GM18867 (cell line): ENCODE measurements around the gene NT5DC4.

Experiments
- ATAC-seq: cut with Tn5 transposase; IDR thresholded peaks from one replicate; pipeline ENCODE4 v1.9.1; 2021; ENCODE audit warnings: mild to moderate bottlenecking, moderate library complexity; ENCODE audit not compliant: unreplicated experiment

NT5DC4 gene

DNA sequence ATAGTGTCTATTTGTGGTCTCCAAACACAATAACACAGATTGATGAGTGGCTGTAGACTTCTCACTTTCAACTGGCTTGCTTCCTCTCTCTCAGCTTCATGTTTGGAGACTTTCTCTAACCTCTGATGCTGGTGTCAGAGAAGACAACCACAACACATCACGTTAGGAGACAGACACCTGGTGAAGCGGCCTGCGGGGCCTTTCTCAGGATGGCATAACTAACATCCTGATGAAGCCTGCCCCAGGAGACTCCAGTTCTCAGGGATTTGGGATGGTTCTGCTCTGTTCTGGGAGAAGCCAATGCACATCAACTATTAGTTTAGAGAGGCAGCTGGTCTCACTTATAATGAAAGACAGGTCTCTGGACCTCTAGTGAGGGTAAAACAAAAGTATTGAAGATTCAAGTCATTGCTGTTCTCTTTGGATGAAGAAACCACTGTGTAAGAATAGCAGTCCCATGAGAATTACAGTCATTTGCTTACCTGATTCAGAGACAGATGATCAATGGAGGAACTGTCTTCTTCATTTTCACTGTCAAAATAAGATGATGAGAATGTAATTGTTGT lies 61.5 kb downstream of the NT5DC4 start:
- peak; percentile 91 for ATAC-seq

DNA sequence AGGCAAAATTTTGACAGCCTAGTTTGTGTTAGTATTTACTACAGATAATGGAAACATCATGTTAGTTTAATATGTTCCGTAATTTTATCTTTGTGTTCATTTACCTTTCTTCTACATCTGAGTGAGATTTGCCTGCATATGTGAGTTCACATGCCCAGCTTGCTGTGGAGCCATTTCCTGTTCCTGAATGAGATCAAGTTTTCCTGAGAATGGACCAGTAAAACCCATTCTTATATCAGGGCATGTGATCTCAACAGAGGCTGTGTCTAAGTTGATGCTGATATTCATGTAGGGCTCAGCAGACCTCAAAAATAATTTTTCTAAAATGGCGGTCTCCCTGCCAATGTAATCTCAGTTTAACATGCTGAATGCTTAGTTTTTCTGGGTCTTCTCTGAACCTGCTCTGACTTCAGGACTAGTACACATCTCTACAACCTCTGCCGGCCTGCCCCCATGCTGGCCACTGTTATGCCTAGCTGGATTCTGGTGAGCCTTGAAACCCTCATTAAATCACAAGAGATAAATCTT lies 62.4 kb downstream of the NT5DC4 start:
- ATAC-seq: no peak

DNA sequence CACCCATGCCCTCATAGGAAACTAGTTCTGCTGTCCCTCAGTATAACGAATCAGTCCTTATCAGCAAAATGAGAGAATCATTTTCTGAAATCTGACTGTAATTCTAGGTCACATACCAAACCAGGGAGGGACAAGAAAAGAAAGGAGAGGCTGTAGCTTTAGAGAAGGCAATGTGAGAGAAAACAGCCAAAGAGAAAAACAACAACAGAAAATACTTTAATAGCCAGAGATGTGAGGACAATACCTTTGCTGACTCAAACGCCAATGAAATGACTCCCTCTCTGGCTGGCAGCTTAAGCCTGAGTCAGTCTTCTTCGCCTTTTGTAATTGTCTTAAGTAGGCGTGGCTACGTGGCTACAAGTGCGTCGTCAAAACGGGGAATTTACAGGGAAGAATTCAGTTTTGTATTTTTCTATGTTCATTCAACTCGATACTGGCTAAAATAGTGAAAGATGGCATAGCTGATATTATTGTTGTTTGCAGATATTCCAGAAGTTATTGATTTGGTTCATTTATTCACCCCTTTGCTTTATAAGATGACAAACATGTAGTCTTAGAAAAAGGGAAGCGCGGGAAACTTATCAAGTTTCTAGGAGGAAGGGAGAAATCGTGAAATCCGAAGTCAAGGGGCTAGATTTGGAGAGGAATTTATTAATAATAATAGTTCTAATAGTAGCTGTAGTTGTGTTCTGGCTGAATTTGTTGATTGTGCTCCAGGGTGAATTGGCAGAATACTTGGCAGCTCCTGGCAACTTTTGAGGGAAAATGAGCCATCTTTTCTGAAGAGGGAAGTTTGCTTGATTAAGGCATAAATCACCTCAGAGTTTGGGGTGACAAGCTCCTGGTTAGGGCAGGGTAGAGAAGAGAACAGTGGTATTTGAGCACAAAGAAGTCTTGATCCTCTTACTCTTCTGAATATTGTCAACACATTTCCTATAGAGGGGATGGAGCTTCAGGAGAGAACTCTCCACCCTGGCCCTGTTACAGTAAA lies 63.7 kb downstream of the NT5DC4 start, which contains the start of gene IL1A:
TSS of gene IL1A (minus strand) at position 295 of the 991 bp plus-strand sequence. CDS start 723 bp downstream, outside the sequence.
- ATAC-seq: no peak

DNA sequence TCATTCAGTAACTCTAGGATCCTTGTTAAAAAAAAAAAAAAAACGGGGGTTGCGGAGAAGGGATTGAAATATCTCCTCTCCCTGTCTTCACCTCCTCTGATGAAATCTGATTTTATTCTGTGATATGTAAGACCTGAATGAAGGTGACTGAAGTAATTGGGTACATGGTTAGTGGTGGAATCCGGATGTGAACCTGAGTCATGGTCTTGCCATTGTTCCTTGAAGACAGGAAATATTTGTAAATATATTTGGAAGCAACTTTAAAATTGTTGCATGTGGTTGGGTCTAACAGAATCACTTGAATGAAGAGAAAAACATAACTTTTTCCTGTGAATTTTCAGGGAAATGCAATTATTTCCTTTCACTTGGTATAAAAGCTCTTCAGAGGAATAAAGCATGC lies 66.5 kb downstream of the NT5DC4 start:
- no peak for ATAC-seq

DNA sequence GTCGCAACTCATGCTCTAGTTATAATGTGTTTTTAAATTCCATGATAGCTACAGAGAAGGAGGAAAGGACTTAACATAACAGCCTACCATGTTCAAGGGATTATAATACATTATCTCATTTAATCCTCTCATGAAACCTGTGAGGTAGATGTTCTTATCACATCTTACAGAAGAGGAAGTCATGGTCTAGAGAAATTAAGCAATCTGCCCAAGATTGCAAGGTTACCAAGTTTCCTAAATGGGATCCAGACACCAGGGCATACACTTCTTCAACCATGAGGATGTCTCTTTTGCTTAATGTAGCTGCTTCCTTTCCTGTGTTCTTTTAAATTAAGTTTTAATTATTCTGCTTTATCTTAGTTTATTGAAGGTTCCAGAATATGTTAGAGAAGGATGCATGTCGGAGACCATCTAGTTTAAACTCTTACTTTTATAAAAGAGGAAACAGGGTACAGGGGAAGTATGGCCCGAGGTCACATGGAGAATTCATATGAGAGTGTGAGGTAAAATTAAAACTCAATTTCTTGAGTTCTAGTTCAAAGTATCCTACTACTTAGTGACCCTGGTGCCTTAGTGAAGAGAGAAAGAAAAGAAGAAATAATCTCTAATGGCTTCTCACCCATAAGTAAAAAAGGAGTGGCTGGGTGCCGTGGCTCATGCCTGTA lies 67.0 kb downstream of the NT5DC4 start:
- ATAC-seq: no peak

DNA sequence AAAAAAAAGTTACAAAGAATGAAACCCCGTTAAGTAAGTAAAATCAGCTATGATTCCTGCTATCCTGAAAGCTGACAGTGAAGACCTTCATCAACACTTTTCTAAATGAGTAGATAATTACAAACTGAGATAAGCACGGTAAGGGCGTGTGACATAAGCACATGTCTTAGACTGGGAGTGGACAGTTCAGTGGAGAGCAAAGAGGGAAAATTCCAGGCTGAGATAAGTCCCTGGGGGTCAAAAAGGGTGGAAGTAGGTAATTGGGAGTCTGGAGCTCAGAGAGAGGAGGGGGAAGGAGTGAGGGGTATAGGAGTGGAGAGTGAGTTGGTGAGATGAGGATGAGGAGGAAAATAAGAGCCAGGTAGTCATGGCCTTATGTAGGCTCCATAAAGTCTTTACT lies 67.8 kb downstream of the NT5DC4 start:
- ATAC-seq: no peak
